NOMO-1 treated with dmso at 0.1 percent for 144 hours (cell line): ENCODE measurements around the gene C2orf66.

Experiments
- DNase-seq: peaks from one replicate; lab custom pipeline; 2025; ENCODE audit not compliant: unreplicated experiment; lab: John Stamatoyannopoulos, UW

C2orf66 gene

DNA sequence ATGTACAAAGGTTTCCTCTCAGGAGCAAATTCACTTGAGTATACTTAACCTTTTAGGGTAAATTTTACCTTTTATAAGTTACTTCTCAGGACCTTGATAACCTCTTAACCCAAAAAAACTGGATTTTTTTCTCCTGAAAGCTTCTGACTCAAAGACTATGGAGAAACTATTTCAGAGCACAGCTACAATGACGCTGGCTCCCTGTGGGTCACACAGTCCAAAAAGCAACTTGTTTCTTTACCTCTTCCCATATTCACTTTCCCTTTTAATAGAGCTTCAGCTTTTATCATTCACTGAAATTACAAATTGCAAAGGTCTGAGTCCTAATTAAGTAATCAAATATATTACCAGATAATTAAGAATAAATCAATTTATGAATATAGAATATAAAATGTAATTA, 42.1 kb downstream of the C2orf66 start:
- no peak for DNase-seq

DNA sequence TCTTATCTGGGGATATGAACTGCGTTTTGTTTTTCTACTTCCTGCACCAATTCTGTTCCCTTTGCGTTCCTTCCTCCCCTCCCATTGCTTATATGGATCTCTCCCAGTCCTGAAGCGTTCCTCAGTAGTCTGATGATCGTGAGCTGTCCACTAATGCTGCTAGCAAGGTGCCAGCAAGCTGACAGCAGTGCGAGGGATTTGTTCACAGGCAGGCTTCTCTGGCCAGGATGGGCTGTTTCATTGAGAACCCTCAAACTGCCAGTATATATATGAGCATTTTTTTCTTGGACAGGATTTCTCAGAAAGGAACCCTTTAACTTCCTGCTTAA, 49.8 kb downstream of the C2orf66 start:
- DNase-seq, result no peak

DNA sequence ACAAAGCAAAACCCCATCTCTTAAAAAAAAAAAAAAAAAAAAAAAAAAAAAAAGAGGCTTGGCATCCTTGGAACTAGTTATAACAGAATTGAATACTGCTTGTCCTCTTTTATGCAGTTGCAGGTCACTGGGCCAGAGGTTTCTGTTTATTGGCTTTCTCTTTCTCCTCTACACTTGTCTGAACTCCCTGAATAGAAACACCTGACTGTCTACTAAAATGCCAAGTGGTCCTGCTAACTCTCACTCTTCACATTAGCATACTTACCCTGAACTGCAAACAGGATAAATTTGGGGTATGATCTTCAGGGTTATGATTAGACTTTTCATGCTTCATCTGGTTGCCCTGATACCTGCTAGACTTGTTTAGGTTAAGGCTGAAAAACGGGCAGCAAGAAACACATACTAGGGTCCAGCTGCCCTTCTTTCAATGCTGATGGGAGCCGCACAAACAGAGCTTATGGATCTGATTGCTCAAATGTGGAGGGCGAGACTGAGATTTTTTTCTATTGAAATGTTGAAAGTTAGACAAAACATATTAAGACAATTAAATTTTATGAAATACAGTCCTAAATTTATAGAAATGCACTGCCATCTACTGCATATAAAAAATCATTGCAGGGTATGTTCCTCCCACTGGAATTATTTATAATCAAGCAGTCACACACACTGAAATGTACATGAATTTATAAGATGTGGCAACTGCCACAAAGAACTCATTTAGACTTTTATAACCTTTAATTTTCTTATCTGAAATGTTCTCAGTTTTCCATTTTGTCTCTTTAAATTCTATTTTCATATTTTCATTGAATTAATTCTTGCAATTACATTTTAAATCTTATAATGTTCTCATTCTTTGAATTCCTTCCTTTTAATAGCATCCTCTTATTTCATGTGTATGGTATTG, 50.4 kb downstream of the C2orf66 start:
- DNase-seq, result no peak
